Measurements from ENCODE around the gene HK3.

Gene HK3

DNA sequence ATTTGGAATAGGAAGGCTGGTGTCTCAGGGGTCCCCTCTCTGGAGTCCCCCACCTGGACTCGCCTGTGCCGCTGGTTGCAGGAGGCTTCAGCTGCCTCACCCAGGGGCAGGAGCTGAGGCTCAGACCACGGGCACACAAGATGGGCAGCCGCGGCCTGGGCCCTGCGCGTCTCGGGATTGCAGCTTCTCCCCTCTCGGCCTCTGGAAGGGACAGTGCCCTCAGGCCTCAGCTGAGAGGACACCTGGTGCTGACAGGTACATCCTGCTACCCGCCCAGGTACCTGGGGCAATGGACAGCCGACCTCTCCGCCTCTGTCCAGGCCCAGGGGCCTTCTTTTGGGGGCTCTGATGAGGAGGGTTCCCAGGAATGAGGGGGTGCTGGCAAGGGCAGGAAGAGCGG lies 50.5 kb downstream of the HK3 start:
- DNase-seq: no peak

DNA sequence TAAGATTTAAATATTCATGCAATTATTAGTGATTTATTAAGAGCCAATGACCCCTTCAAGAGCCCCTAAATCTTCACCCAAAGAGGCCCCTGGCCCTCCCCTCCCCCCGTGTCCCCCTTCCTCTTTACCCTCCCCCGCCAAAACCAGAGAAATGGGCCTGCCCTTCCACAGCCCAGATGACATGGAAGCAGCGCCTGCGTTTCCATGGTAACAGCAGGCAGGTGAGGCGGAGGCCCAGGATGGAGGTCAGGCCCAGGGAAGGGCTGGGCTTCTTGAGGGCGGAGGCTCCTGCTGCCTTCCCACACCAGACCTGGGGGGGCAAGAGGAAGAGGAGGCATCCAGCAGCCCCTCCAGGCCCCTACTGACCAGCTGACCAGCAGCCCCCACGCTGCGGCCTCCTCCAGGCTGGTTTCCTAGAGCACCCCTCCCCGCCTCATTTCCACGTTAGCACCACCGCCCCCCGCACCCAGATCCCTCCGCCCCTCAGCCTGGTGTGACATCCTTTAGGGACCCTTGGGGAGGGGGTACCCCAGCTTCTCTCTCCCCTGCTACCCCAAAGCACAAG lies 51.3 kb downstream of the HK3 start:
- DNase-seq: no peak

DNA sequence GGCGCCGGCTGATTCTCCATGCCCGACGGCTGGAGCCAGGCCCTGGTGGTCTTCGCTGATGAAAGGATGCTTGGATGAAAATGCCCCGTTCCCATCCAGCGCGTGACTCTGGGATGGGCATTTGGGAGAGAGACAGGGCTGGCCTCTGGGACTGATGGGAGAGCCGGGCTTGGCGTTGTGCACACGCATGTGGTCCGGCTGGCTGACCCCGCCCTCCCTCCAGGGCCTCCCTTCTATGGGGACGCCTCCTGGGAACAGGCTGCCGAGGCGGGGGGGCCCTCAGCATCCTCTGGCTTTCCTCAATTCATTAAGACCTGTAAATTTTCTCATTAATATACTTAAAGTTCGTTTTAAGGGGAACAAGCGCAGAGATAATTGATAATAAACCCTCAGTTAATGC lies 52.0 kb downstream of the HK3 start:
- no peak for DNase-seq

DNA sequence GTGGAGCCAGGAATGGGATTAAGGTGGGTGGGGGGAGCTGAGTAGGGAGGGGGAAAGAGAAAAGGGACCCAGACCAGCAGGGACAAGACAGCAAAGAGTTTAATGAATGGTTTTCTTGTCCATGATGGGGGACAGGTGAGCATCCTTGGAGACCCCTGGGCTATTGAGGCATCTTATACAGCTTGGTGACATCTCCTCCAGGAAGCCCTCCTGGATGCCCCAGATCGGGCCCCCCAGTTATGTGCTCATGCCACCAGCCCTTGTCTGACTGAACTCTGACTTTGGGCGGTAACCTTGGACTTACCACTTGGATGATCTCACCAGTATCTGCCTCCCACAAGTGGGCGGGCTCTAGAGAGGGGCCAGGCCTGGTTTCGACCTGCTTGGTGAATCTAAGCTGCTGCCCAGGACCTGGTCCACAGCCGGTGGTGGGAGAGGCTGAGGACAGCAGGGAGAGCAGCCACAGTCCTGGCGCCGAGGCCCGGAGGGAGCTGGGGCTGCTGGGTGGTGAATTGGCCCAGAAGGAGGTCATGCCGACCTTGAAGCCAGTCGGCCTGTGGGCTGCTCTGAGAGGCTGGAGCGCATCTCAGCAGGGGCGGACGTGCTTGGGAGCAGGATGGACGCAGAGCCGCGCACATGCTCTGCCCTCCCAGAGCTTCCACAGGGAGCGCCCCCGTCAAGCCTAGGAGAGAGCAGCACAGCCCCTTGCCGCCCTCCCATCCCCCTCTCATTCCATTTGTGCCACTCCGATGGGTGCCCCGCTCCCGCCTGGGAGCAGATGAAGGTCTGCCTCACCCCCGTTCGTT lies 52.6 kb downstream of the HK3 start:
- DNase-seq: no peak

DNA sequence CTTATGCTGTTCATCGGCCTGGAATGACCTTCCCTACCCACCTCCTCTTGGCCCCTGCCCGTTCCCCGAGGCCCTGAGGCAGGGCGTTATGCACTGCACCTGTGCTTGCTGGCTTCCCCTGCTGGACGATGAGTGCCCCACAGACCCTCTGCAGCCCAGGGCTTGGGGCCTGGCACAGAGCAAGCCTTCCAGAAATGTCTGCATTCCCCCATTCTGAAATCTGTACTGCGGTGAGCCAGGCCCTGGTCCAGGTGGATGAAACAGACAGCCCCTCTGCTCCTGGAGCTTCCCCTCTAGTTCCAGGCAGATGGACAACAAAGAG lies 53.8 kb downstream of the HK3 start:
- no peak for DNase-seq

DNA sequence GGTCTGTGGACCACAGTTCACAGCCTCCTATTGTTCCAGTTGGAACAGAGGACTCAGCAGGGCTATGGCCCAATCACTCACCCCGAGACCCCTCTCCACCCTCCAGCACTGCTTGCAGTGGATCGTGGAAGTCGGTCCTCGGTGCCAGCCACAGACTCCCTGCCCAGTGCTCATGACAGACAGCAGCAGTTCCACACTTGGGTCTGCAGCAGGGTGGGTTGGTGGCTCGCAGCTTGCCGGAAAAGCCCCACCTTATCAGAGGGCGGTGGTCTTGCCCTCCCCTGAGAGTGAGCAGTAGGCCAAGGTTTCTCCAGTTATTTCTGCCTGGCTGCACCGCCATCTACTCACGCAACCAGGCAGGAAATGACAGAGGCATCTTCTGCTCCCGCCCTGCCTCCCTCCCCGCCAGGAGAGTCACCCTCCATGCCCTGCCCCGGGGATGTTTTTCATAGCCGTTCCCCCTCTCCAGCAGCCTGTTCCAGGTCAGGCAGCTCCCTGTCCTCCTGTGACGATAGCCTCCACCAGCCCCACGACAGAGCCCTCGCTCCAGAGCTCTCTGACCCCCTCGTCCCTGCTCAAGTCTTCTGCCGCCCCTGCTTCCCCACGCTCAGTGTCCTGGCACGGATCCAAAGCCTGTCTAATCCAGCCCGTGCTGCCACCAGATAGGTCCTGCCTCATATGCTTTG lies 54.3 kb downstream of the HK3 start:
- DNase-seq: no peak

DNA sequence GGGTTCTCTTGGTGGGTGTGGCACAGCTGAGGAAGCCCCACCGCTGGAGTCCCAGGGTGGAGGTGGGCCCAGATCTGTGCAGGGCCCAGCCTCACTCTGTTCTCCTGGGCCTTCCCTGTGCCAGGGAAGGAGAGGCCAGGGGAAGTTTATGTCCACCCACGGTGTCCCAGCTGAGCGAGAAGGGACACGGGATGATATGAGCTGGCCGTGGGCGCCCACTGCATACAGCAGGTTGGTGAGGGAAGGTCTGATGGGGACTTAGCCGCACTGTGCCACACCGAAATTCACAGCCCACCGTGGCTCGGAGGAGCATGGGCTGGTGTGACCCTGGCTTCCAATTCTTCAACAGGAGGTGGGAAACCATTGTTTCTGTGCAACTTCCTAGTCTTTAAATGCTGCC lies 54.9 kb downstream of the HK3 start:
- DNase-seq: no peak

DNA sequence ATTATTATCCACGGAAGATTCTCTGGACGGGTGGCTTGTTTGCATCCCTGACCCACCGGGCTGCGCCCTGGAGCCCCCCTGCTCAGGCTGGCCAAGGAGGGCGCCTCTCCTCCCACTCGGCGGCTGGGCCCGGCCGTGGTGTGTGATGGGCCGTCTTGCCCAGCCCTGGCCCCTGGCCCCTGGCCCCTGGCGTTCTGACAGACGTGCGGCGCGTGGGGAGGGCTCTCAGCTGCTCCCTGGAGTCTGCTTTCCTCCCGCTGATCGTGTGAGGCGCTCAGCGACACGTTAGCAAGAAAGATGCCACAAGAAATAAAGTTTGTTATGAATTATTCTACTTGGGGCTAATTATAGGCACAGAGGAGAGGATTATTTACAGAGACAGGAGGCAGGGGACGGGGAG lies 55.5 kb downstream of the HK3 start:
- no peak for DNase-seq

DNA sequence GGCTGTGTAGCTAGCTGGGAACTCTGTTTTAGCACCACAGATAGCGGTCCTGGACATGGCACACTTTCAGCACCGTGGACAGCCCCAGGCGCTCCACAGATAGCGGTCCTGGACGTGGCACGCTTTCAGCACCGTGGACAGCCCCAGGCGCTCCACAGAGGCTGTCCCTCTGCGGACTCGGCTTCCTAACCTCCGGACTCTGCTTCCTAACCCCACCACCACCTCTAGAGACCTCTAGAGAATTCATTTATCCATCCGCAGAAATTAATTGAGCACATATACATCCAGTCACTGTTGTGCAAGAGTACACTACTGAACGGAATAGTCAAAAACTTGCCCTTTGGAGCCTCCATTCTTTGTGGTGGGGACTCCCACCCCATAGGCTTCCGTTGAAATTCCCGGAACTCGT lies 61.4 kb downstream of the HK3 start:
- peak; percentile 42 to 65 (median 60) for DNase-seq

DNA sequence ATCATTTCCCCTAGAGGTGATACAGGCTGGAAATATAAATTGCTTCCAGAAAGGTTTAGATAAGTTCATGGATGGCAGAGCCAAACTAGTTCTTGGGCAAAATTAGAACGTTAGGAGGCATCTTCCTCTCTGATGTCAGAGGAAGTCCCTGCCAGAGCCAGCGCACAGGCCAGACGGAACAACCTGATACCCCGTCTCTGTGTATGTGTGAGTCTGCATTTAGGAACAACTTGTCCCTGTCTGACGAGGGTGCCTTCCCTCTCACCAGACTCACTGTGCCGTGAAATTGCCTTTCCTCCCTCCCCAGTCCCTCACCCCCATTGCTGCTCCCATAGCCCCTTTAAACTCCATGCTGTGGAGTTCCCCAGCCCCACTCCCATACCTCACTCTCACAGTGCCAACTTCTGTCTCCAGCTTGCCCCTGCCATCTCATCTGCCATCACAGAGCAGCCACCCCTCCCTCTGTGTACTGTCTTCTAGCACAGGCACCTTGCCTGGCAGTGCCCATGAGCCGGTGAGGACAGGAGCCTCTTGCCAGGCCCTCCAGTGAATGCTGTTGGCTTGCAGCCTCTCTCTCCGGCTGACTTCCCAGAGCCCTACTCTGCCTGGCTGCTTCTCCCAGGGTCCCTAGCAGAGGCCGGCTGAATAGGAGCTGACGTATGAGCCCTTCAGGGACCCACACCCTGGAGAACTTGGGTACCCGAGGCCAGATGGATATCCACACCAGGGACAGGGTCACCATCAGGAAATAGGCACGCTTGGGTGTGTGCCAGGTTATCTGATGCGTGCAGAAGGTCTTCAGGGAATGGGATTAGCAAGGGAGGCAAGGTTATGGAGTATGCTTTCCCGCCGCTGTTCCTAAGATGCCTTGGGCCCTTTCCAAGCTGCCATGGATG lies 62.1 kb downstream of the HK3 start:
- no peak for DNase-seq

DNA sequence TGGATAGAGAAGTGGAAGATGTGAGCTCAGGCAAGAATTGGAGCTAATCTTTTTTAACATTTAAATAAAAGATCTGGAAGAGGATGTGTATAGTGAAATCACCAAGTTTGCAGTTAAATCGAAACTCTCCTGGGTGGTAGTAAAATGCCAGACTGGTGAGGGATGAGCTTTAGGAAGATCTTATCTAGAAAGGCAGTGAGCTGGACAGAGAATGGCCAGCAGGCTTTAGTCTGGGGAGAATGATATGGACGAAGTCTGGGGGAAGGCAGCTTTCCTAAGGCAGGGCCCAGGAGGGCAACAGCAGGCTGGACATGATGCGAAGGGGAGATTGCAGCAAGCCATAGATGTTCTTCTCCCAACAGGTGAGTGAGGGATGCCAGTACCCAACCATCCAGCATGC lies 63.2 kb downstream of the HK3 start:
- no peak for DNase-seq

DNA sequence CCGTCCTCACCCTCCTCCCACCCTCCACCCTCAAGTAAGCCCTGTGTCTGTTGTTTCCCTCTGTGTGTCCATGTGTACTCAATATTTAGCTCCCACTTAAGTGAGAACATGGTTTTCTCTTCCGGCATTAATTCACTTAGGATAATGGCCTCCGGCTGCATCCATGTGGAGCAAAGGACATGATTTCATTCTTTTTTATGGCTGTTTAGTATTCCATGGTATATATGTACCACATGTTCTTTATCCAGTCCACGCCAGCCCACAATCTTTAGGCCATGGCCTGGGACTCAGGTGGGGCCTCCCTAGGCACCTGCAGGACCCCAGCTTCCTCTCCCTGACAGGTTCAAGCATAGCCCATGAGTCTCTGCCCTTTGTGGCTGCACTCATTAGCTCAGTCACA lies 65.9 kb downstream of the HK3 start:
- no peak for DNase-seq

DNA sequence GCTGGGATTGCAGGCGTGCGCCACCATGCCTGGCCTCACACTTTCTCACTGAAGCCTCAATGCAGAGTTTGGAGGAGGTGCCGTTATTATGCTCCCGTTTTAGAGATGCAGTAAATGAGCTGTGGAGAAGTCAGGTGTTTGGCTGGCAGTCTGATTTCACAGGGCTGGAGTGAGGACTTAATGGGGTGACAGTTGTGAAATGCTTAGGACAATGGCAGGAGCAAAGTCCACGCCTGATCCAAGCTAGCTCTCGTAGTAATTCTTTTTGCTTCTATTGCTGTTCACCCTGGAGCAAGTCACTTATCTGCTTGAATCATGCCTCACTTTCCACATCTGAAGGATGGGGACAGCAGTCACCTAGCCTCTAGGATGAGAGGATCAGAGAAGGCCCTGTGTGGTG lies 67.0 kb downstream of the HK3 start:
- DNase-seq: no peak

DNA sequence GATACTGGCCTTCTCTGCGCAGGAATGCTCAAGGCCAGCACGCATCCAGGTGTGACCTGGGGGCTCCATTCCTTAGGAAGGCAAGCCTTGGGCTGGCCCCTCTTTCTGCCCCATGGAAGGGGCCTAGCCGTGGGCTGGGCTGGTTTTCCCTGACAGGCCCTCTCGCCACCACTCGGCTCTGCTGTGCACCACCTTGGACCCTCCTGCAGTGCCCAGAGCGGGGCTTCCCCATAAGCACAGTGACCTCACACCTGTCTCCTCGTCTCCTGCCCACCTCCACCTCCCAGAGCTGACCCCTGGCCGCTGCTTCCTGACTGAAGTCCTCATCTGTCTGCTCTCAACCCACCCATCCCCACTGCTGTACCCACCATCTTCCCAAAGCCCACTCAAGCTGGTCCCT lies 67.7 kb downstream of the HK3 start:
- no peak for DNase-seq

DNA sequence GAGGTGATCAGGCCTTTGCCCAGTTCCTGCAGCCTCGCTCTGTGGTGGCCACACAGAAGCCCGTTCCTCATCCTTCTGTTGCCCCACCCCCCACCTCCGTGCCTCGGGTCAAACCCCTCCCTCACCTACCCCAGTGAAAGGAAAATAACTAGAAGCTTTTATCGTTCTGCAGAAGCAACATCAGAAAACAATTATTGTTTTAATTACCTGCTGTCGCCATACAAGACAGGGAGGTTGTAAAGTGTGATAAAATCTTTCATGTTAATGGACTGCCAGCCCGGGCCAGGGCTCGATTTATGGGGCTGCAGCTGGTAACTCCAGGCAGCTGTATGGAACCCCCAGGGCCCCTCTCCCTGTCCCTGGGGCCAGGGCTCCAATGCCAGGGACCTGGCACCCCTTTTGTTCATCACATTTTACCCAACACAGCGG lies 68.1 kb downstream of the HK3 start:
- no peak for DNase-seq
